Measurements from ENCODE around the gene MEIS1.

MEIS1 gene

GRCh38 chr2:66507673-66508201, 72.8 kb downstream of the MEIS1 start:
- DNase-seq (ENCODE audit: low read depth) = no peak

GRCh38 chr2:66508484-66509071, 73.7 kb downstream of the MEIS1 start:
- no peak for DNase-seq (ENCODE audit: low read depth)

GRCh38 chr2:66509326-66509811, 74.4 kb downstream of the MEIS1 start:
- DNase-seq (ENCODE audit: low read depth) = no peak

- DNase-seq (ENCODE audit: low read depth) = no peak
These were observed 77.7 kb downstream of the MEIS1 start for GRCh38 chr2:66512626-66513025.

GRCh38 chr2:66515743-66516142, 80.8 kb downstream of the MEIS1 start:
- DNase-seq (ENCODE audit: low read depth) = no peak

GRCh38 chr2:66516499-66516898, 81.6 kb downstream of the MEIS1 start:
- no peak for DNase-seq (ENCODE audit: low read depth)

- no peak for DNase-seq (ENCODE audit: low read depth)
These were observed 82.8 kb downstream of the MEIS1 start for GRCh38 chr2:66517772-66518171.

- no peak for DNase-seq (ENCODE audit: low read depth)
These were observed 84.4 kb downstream of the MEIS1 start for GRCh38 chr2:66519264-66519843.

GRCh38 chr2:66521291-66521922, 86.5 kb downstream of the MEIS1 start:
- no peak for DNase-seq (ENCODE audit: low read depth)

- DNase-seq (ENCODE audit: low read depth) = no peak
These were observed 87.9 kb downstream of the MEIS1 start for GRCh38 chr2:66522611-66523376.

GRCh38 chr2:66523377-66523969, 88.5 kb downstream of the MEIS1 start:
- DNase-seq (ENCODE audit: low read depth) = no peak

GRCh38 chr2:66523990-66524389, 89.1 kb downstream of the MEIS1 start:
- no peak for DNase-seq (ENCODE audit: low read depth)

GRCh38 chr2:66525606-66526005, 90.7 kb downstream of the MEIS1 start:
- no peak for DNase-seq (ENCODE audit: low read depth)

- DNase-seq (ENCODE audit: low read depth) = no peak
These were observed 91.3 kb downstream of the MEIS1 start for GRCh38 chr2:66526180-66526579.

GRCh38 chr2:66528974-66529724, 94.2 kb downstream of the MEIS1 start:
- DNase-seq (ENCODE audit: low read depth) = no peak

- DNase-seq (ENCODE audit: low read depth) = no peak
These were observed 95.7 kb downstream of the MEIS1 start for GRCh38 chr2:66530651-66531050.

- no peak for DNase-seq (ENCODE audit: low read depth)
These were observed 96.2 kb downstream of the MEIS1 start for GRCh38 chr2:66531155-66531554.

GRCh38 chr2:66531567-66531966, 96.6 kb downstream of the MEIS1 start:
- DNase-seq (ENCODE audit: low read depth) = no peak

- no peak for DNase-seq (ENCODE audit: low read depth)
These were observed 98.3 kb downstream of the MEIS1 start for GRCh38 chr2:66532972-66533868.

- DNase-seq (ENCODE audit: low read depth) = no peak
These were observed 99.5 kb downstream of the MEIS1 start for GRCh38 chr2:66534461-66534860.
